PC-3 (cell line): Measurements from ENCODE around the gene SPDEF.

Source experiments
- EZH2 ChIP-seq: fragments of 300-600 bp; sonication (generic); IDR thresholded peaks from one replicate; pipeline ENCODE4 v1.6.1; 2017; ENCODE audit warnings: antibody characterized with exemption, mild to moderate bottlenecking, low read length; ENCODE audit not compliant: unreplicated experiment
- EZH2phosphoT487 ChIP-seq: fragments of 300-600 bp; sonication (generic); IDR thresholded peaks from 2 replicates; pipeline ENCODE4 v1.6.1; 2018; ENCODE audit warnings: mild to moderate bottlenecking, antibody characterized with exemption, low read length, borderline replicate concordance
- TF ChIP-seq, protein P1 (sequence below): fragments of 300-600 bp; sonication (generic); conservative IDR thresholded peaks from 2 replicates; pipeline ENCODE4 v1.5.1; 2017; ENCODE audit warnings: antibody characterized with exemption, low read depth, mild to moderate bottlenecking, low read length

DNA sequence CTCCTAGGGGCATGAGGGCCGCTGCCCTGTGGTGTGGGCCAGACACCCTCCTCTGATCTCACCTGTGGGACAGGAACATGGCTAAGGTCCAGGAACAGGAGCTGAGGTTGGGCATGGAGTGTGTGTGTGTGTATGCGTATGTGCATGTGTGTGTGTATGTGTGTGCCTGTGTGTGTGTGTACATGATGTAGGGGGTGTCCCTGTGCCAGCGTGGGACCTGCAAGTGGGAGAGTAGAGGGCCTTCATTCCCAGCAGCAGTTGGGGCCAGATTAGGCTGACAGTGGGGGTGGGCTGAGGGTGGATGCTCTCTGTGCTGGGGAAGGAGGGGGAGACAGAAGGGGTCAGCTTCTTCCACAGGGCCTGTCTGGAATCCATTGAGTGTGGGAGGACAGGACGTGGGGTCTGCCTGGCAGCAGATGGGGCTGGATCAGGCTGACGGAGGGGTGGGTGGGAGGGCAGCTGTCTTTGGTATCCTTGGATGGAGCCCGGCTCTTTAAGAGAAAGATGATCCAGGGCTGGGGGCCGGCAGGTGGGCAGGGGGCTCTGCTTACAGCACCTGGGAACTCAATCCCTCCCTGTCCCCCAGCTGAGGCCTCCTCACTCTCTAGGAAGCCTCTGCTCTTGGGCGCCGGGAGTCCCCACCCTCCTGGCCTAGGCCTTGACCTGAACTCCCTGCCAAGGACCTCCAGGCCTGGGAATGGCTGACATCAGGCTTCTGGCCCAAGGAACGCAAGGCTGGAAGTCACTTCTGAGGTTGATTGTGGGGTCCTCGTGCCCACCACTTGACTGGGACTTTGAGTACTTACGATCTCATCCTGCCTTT, 44.0 kb downstream of the SPDEF start:
- TF ChIP-seq, protein P1, sequence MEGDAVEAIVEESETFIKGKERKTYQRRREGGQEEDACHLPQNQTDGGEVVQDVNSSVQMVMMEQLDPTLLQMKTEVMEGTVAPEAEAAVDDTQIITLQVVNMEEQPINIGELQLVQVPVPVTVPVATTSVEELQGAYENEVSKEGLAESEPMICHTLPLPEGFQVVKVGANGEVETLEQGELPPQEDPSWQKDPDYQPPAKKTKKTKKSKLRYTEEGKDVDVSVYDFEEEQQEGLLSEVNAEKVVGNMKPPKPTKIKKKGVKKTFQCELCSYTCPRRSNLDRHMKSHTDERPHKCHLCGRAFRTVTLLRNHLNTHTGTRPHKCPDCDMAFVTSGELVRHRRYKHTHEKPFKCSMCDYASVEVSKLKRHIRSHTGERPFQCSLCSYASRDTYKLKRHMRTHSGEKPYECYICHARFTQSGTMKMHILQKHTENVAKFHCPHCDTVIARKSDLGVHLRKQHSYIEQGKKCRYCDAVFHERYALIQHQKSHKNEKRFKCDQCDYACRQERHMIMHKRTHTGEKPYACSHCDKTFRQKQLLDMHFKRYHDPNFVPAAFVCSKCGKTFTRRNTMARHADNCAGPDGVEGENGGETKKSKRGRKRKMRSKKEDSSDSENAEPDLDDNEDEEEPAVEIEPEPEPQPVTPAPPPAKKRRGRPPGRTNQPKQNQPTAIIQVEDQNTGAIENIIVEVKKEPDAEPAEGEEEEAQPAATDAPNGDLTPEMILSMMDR, result no peak
- TF ChIP-seq EZH2 (no peak), EZH2phosphoT487 (no peak)
